Common myeloid progenitor, CD34-positive (primary cell): ENCODE results near the gene ADGRL3.

Experiments used
- CTCF ChIA-PET: fragments of 350-600 bp; sonication (Branson Sonifier 250); formaldehyde crosslinking; loops from one replicate; lab custom pipeline; 2021; ENCODE audit warnings: antibody characterized with exemption; lab: Charles Lee
- POLR2A ChIA-PET: fragments of 350-600 bp; sonication (Branson Sonifier 250); formaldehyde crosslinking; loops from one replicate; lab custom pipeline; 2021; ENCODE audit warnings: antibody characterized with exemption; lab: Charles Lee
- DNase-seq, 3 donors: peaks; one replicate each; pipeline versions ENCODE4 v3.0.0 to v3.0.0-alpha.2; 2013
- H3K27ac ChIP-seq, 2 experiments: 1 replicate in 1 of 2; 2 replicates in 1 of 2; pipeline ENCODE4 v1.7.0; 2013; ENCODE audit warnings: inconsistent platforms in 2 of 2, low read length in 2 of 2, mild to moderate bottlenecking in 2 of 2, low read depth in 1 of 2, moderate library complexity in 1 of 2; ENCODE audit not compliant: severe bottlenecking in 2 of 2, insufficient read depth in 1 of 2, poor library complexity in 1 of 2
- H3K27me3 ChIP-seq, 5 experiments: replicated peaks in 2 of 5; 1 replicate in 3 of 5; 2 replicates in 2 of 5; pipeline versions ENCODE4 v1.6.1 to v1.7.0; 2013; ENCODE audit warnings: low read length in 4 of 5, mild to moderate bottlenecking in 2 of 5, moderate library complexity in 2 of 5, inconsistent platforms in 1 of 5; ENCODE audit not compliant: insufficient read depth in 5 of 5, control insufficient read depth in 4 of 5
- H3K36me3 ChIP-seq, 4 experiments: 1 replicate in 2 of 4; 2 replicates in 2 of 4; pipeline versions ENCODE4 v1.6.1 to v1.7.0; 2013; ENCODE audit warnings: low read length in 3 of 4, control low read depth in 1 of 4, mild to moderate bottlenecking in 1 of 4; ENCODE audit not compliant: control insufficient read depth in 4 of 4, insufficient read depth in 4 of 4
- H3K4me1 ChIP-seq, 4 experiments: 1 replicate in 3 of 4; 2 replicates in 1 of 4; pipeline versions ENCODE4 v1.6.1 to v1.7.1; 2013; ENCODE audit warnings: low read length in 3 of 4, mild to moderate bottlenecking in 3 of 4, control low read depth in 1 of 4, inconsistent platforms in 1 of 4, moderate library complexity in 1 of 4; ENCODE audit not compliant: control insufficient read depth in 4 of 4, insufficient read depth in 4 of 4; ENCODE audit errors: control extremely low read depth in 1 of 4
- H3K4me3 ChIP-seq, 7 experiments: 1 replicate in 4 of 7; 2 replicates in 3 of 7; pipeline versions ENCODE4 v1.5.1 to v1.7.0; 2013; ENCODE audit warnings: mild to moderate bottlenecking in 7 of 7, low read length in 6 of 7, moderate library complexity in 6 of 7, inconsistent platforms in 2 of 7, low read depth in 2 of 7, control low read depth in 1 of 7; ENCODE audit not compliant: insufficient read depth in 4 of 7, control insufficient read depth in 1 of 7; ENCODE audit errors: extremely low read depth in 1 of 7
- H3K9me3 ChIP-seq, 5 experiments: 1 replicate in 4 of 5; 2 replicates in 1 of 5; pipeline versions ENCODE4 v1.6.1 to v1.7.1; 2013; ENCODE audit warnings: low read length in 4 of 5, mild to moderate bottlenecking in 2 of 5, inconsistent platforms in 1 of 5, low read depth in 1 of 5, moderate library complexity in 1 of 5; ENCODE audit not compliant: control insufficient read depth in 4 of 5, insufficient read depth in 2 of 5; ENCODE audit errors: control extremely low read depth in 1 of 5
- WGBS: methylation state at CpG from one replicate; pipeline ENCODE4 v1.1.5; 2013; ENCODE audit not compliant: insufficient coverage; 5-methylcytosine and 5-hydroxymethylcytosine counted together

The ADGRL3 gene

DNA sequence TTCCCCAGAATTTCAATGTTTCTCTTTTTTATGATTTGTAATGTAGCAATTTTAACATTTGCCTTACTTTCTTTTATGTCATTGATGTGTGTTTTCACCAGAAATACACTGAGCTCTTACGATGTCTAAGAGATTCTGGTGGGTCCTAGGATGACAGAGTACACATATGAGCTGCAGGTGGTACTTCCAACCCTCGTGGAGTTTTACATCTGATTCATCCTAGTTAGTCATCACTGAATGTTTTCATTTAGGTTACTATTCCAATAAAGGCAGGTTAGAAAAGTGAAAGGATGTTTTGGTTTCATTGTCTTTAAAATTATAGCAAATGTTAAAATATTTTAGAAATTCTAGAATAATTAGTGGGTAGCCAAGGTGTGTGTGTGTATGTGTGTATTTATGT lies 605.9 kb downstream of the ADGRL3 start:
- Histone ChIP-seq H3K36me3 (no peaks in the 10 kb centered on the region), H3K27me3 (no peaks in the 10 kb centered on the region), H3K9me3 (no peaks in the 10 kb centered on the region), H3K4me1 (no peaks in the 10 kb centered on the region), H3K4me3 (no peak overlapping the region), H3K27ac (no peak overlapping the region)
- ChIA-PET POLR2A (no interaction called here), CTCF (no interaction called here)
- WGBS, result 100% methylated on average over 1 of the region's 2 CpGs
- DNase-seq, result no peak

DNA sequence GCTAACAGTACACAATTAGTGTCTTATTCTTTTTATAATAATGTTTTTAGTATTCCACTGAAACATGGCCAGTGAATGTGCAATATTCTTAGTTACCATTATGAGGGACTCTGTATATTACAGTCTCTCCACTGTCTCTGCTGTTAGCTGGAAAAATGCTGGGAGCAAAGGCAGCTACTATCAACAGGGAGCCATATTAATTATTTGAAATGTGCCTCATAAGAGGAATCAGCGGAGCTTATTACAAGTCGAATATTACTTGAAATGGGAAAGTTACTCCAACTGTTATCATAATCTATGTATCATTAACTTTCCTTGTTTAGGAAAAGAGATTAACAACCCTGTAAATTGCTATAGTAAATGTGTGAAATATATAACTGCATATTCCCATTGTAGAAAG lies 612.0 kb downstream of the ADGRL3 start:
- WGBS, result no CpG with 5 or more reads among the region's 2 CpGs
- Histone ChIP-seq H3K9me3 (peaks cover 0 to 10% (median 2%) of the 10 kb centered on the region in 5 experiments), H3K36me3 (no peaks in the 10 kb centered on the region), H3K4me1 (no peaks in the 10 kb centered on the region), H3K4me3 (no peak overlapping the region), H3K27me3 (no peaks in the 10 kb centered on the region), H3K27ac (no peak overlapping the region)
- CTCF ChIA-PET, result no interaction called here
- DNase-seq, result no peak
- POLR2A ChIA-PET, result no interaction called here

DNA sequence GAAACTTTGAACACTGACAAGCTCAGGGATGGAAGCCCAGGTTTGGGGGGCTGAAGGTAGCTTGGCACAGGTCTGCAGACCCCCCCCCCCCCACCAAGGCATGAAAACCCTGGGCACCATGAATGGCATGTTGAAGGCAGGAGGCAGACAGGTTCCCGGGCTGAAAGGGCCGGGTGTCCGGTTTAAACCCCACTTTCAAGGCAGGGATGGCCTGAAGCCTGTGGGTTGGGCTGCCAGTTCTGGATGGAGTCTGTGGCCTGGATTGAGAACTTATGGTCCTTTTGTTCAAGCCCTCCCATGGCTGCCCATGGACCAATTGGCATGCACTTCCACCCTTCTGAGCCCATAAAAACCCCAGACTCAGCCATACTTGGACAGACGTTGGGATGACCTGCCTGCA lies 616.9 kb downstream of the ADGRL3 start:
- no peak overlapping the region for H3K27ac ChIP-seq
- ChIA-PET CTCF (interaction anchor here (1.0 to 1.4 kb wide), 2 partner anchors 8 kb away, joined by 3 read pairs; no protein-coding TSS in a partner anchor), POLR2A (no interaction called here)
- DNase-seq, result no peak
- no peak overlapping the region for H3K4me3 ChIP-seq
- WGBS, result 100% methylated on average over 4 of the region's 4 CpGs
- H3K4me1 ChIP-seq, result no peaks in the 10 kb centered on the region
- H3K36me3 ChIP-seq, result no peaks in the 10 kb centered on the region
- no peaks in the 10 kb centered on the region for H3K27me3 ChIP-seq
- peaks cover 0 to 17% (median 5%) of the 10 kb centered on the region in 5 experiments for H3K9me3 ChIP-seq

DNA sequence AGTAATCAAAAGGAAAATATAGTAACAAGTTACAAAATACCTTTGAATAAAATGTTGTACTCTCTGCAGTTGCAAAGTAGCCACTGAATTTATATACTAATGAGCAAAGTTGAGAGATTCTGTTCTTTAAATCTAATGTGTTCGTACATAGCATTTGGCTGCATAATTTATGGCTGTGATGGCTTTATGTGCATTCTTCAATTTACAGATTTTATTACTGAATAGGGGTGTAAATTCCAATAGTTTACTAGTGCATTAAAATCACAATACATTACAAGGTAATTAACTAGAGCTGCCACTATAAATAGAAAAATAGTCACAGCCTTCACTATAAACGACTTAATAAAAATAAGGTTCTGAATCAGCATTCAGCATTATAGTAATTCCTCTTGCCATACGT lies 620.0 kb downstream of the ADGRL3 start:
- Histone ChIP-seq H3K4me3 (no peak overlapping the region), H3K9me3 (peaks cover 0 to 17% (median 5%) of the 10 kb centered on the region in 5 experiments), H3K27me3 (no peaks in the 10 kb centered on the region), H3K4me1 (no peaks in the 10 kb centered on the region), H3K36me3 (no peaks in the 10 kb centered on the region), H3K27ac (no peak overlapping the region)
- no CpG with 5 or more reads among the region's 3 CpGs for WGBS
- POLR2A ChIA-PET, result no interaction called here
- DNase-seq, result no peak
- CTCF ChIA-PET, result no interaction called here

DNA sequence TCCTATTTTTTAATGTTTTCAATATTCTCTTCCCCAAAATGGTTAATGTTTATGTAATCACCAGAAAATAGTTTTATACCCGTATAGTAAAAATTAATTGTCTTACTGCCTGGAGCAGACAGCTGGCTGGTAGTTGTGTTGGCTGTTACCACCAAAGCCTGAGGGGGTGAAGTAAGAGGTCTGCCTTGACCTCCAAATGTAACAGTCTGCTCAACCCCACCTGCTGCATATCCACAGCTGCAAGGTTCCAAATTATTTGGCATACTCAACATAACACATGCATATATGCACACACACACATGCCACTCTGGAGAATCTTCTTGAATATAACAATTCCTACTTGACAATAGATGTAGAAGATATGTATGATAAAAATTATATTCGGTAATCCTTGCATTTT lies 624.3 kb downstream of the ADGRL3 start:
- Histone ChIP-seq H3K27ac (no peak overlapping the region), H3K9me3 (no peaks in the 10 kb centered on the region), H3K27me3 (no peaks in the 10 kb centered on the region), H3K4me3 (no peak overlapping the region), H3K36me3 (no peaks in the 10 kb centered on the region), H3K4me1 (no peaks in the 10 kb centered on the region)
- CTCF ChIA-PET, result no interaction called here
- WGBS, result no CpG with 5 or more reads among the region's 2 CpGs
- DNase-seq, result no peak
- POLR2A ChIA-PET, result no interaction called here

DNA sequence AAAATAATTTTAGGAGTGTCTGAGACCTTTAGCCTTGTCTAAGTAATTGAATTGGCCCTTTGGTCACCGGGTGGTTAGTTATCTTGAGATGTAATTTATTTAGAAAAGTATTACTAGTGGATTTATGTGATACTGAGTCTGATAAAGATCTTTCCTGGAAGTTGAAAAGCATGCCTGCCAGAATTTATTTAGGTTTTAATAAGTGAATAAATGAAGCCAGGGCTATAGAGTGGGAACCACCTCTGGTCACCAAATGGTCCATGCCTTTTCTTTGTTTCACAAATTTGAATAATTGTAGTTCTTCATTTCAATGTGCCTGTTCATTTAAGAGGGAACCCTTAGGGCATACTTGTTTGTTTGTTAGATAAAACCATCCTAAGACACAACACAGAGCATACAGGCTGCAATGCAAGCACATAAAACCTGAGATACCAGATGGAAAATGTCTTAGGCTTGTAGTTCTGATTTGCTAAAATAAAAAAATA lies 627.8 kb downstream of the ADGRL3 start:
- POLR2A ChIA-PET, result no interaction called here
- H3K4me1 ChIP-seq, result no peaks in the 10 kb centered on the region
- no peaks in the 10 kb centered on the region for H3K9me3 ChIP-seq
- 0% methylated on average over 1 of the region's 1 CpG for WGBS
- no peak overlapping the region for H3K4me3 ChIP-seq
- H3K27me3 ChIP-seq, result peaks cover 0 to 3% (median 0%) of the 10 kb centered on the region in 5 experiments
- no peak for DNase-seq
- CTCF ChIA-PET, result no interaction called here
- H3K36me3 ChIP-seq, result no peaks in the 10 kb centered on the region
- no peak overlapping the region for H3K27ac ChIP-seq

DNA sequence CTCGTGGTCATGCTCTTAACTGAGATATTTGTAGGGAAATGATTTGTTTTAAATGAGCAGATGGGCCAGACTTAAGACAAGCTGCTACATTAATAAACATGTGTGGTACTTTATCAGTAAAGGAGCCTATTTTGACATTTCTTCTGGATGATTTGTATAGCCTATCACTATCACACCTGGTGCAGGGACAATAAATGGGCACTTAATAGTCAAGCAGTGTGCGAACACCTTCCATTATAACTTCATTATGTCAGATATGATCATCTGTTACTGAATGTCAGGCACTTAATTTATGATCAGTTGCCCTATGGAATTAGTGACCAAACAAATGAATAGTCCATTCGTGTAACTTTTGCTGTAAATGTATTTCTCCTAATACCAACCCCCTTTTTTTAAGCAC lies 628.8 kb downstream of the ADGRL3 start:
- H3K27me3 ChIP-seq, result peaks cover 0 to 3% (median 2%) of the 10 kb centered on the region in 5 experiments
- POLR2A ChIA-PET, result no interaction called here
- no peaks in the 10 kb centered on the region for H3K9me3 ChIP-seq
- no peaks in the 10 kb centered on the region for H3K4me1 ChIP-seq
- no CpG with 5 or more reads among the region's 3 CpGs for WGBS
- no peak overlapping the region for H3K27ac ChIP-seq
- CTCF ChIA-PET, result no interaction called here
- H3K4me3 ChIP-seq, result no peak overlapping the region
- H3K36me3 ChIP-seq, result no peaks in the 10 kb centered on the region
- no peak for DNase-seq
